EH (cell line): ENCODE data around the gene DHRSX.
"Not testable (repeated sequence)": the region's sequence is repeated elsewhere in the genome, so short reads cannot be mapped to it uniquely, and the experiment has no call there.

Experiments used
- DNase-seq: peaks from one replicate; pipeline ENCODE4 v3.0.0-alpha.2; 2015; ENCODE audit warnings: low read depth

The DHRSX gene

GRCh38 chrX:2497961-2498780 is 2.6 kb downstream of the DHRSX start:
- DNase-seq = peak; percentile 35

- no peak for DNase-seq
Observed at GRCh38 chrX:2495595-2495994, 5.2 kb downstream of the DHRSX start.

GRCh38 chrX:2492531-2493218 is 8.1 kb downstream of the DHRSX start:
- no peak for DNase-seq

GRCh38 chrX:2490634-2491033 is 10.1 kb downstream of the DHRSX start:
- no peak for DNase-seq

- no peak for DNase-seq
Observed at GRCh38 chrX:2489446-2490445, 11.0 kb downstream of the DHRSX start.

GRCh38 chrX:2488621-2489285 is 12.0 kb downstream of the DHRSX start:
- DNase-seq = no peak

- peak; percentile 25 for DNase-seq
Observed at GRCh38 chrX:2487366-2487765, 13.4 kb downstream of the DHRSX start.

- DNase-seq = no peak
Observed at GRCh38 chrX:2486476-2487133, 14.2 kb downstream of the DHRSX start.

GRCh38 chrX:2485789-2486345 is 14.9 kb downstream of the DHRSX start:
- DNase-seq = no peak

GRCh38 chrX:2484721-2485648 is 15.8 kb downstream of the DHRSX start:
- peak; percentile 60 for DNase-seq

GRCh38 chrX:2484256-2484655 is 16.5 kb downstream of the DHRSX start:
- DNase-seq = no peak

GRCh38 chrX:2483398-2484060 is 17.2 kb downstream of the DHRSX start:
- DNase-seq = no peak

GRCh38 chrX:2481597-2481996 is 19.2 kb downstream of the DHRSX start:
- not testable (repeated sequence) for DNase-seq

GRCh38 chrX:2479982-2480381 is 20.8 kb downstream of the DHRSX start:
- not testable (repeated sequence) for DNase-seq

- no peak for DNase-seq
Observed at GRCh38 chrX:2479420-2479780, 21.4 kb downstream of the DHRSX start.

- DNase-seq = no peak
Observed at GRCh38 chrX:2478546-2479419, 22.0 kb downstream of the DHRSX start.

GRCh38 chrX:2477313-2477712 is 23.5 kb downstream of the DHRSX start:
- DNase-seq = not testable (repeated sequence)
